H9 (cell line): ENCODE data around the gene PCSK2. TPM values are rescaled to one million over a fixed set of nuclear protein-coding genes. Genes with fewer than 3 reads are reported as not detected.

ENCODE experiments used
- DNase-seq: peaks from one replicate; pipeline ENCODE4 v3.0.0-alpha.2; 2017
- H2AFZ ChIP-seq: one replicate; pipeline ENCODE4 v1.6.1; 2013; ENCODE audit warnings: mild to moderate bottlenecking, low read length, control low read depth, moderate library complexity
- H2AK5ac ChIP-seq: 2 replicates; pipeline ENCODE4 v1.6.1; 2013; ENCODE audit warnings: low read length, control low read depth, mixed read lengths; ENCODE audit not compliant: insufficient read length
- H2BK120ac ChIP-seq: one replicate; pipeline ENCODE4 v1.6.1; 2013; ENCODE audit warnings: low read depth, mild to moderate bottlenecking, low read length, control low read depth, inconsistent platforms; ENCODE audit not compliant: poor library complexity, severe bottlenecking
- H2BK12ac ChIP-seq: 2 replicates; pipeline ENCODE4 v1.6.1; 2013; ENCODE audit warnings: low read length, control low read depth, mixed read lengths, low read depth; ENCODE audit not compliant: insufficient read length
- H2BK15ac ChIP-seq: 2 replicates; pipeline ENCODE4 v1.6.1; 2013; ENCODE audit warnings: low read depth, low read length, control low read depth
- H2BK20ac ChIP-seq: one replicate; pipeline ENCODE4 v1.6.1; 2013; ENCODE audit warnings: low read depth, mild to moderate bottlenecking, low read length, control low read depth, inconsistent platforms; ENCODE audit not compliant: poor library complexity, severe bottlenecking
- H2BK5ac ChIP-seq: 2 replicates; pipeline ENCODE4 v1.6.1; 2013; ENCODE audit warnings: low read length, control low read depth, mixed read lengths; ENCODE audit not compliant: insufficient read length
- H3K14ac ChIP-seq: 2 replicates; pipeline ENCODE4 v1.6.1; 2013; ENCODE audit warnings: low read length, control low read depth; ENCODE audit not compliant: insufficient read depth
- H3K18ac ChIP-seq: 2 replicates; pipeline ENCODE4 v1.6.1; 2013; ENCODE audit warnings: low read depth, mild to moderate bottlenecking, mixed read lengths, low read length, control low read depth; ENCODE audit not compliant: insufficient read length
- H3K23ac ChIP-seq: 2 replicates; pipeline ENCODE4 v1.6.1; 2013; ENCODE audit warnings: low read length, control low read depth, mixed read lengths, low read depth; ENCODE audit not compliant: insufficient read length
- H3K23me2 ChIP-seq: 2 replicates; pipeline ENCODE4 v1.6.1; 2013; ENCODE audit warnings: low read depth, mild to moderate bottlenecking, mixed read lengths, low read length, control low read depth; ENCODE audit not compliant: insufficient read length, poor library complexity, severe bottlenecking
- H3K27ac ChIP-seq: 2 replicates; pipeline ENCODE4 v1.5.1; 2013; ENCODE audit warnings: low read length, control low read depth, mixed read lengths, low read depth; ENCODE audit not compliant: insufficient read length
- H3K27me3 ChIP-seq: 2 replicates; pipeline ENCODE4 v1.6.1; 2013; ENCODE audit warnings: low read length, control low read depth, inconsistent platforms; ENCODE audit not compliant: insufficient read depth
- H3K4ac ChIP-seq: 2 replicates; pipeline ENCODE4 v1.6.1; 2013; ENCODE audit warnings: low read depth, mild to moderate bottlenecking, control low read depth, inconsistent platforms, low read length, moderate library complexity
- H3K4me1 ChIP-seq: 2 replicates; pipeline ENCODE4 v1.6.1; 2013; ENCODE audit warnings: low read length, control low read depth, inconsistent platforms; ENCODE audit not compliant: insufficient read depth
- H3K4me2 ChIP-seq: 2 replicates; pipeline ENCODE4 v1.6.1; 2013; ENCODE audit warnings: low read length, control low read depth, mixed read lengths; ENCODE audit not compliant: insufficient read length, insufficient read depth
- H3K56ac ChIP-seq: 2 replicates; pipeline ENCODE4 v1.6.1; 2013; ENCODE audit warnings: low read depth, mild to moderate bottlenecking, mixed read lengths, low read length, control low read depth; ENCODE audit not compliant: insufficient read length
- H3K79me1 ChIP-seq: 2 replicates; pipeline ENCODE4 v1.6.1; 2013; ENCODE audit warnings: low read depth, mild to moderate bottlenecking, moderate library complexity, low read length, control low read depth, inconsistent platforms; ENCODE audit not compliant: insufficient read depth, poor library complexity, severe bottlenecking
- H3K79me2 ChIP-seq: 2 replicates; pipeline ENCODE4 v1.6.1; 2013; ENCODE audit warnings: low read length, control low read depth, inconsistent platforms; ENCODE audit not compliant: insufficient read depth
- H3K9ac ChIP-seq: 2 replicates; pipeline ENCODE4 v1.6.1; 2013; ENCODE audit warnings: low read length, control low read depth, mixed read lengths; ENCODE audit not compliant: insufficient read length; ENCODE audit errors: extremely low read depth
- H3K9me3 ChIP-seq: one replicate; pipeline ENCODE4 v1.6.1; 2013; ENCODE audit warnings: low read depth, low read length, inconsistent platforms; ENCODE audit not compliant: control insufficient read depth
- H3T11ph ChIP-seq: one replicate; pipeline ENCODE4 v1.6.1; 2013; ENCODE audit warnings: mild to moderate bottlenecking, low read length, control low read depth, inconsistent platforms
- H4K20me1 ChIP-seq: one replicate; pipeline ENCODE4 v1.6.1; 2013; ENCODE audit not compliant: control insufficient read depth, insufficient read length, insufficient read depth
- H4K5ac ChIP-seq: 2 replicates; pipeline ENCODE4 v1.6.1; 2013; ENCODE audit warnings: low read depth, mild to moderate bottlenecking, mixed read lengths, low read length, control low read depth; ENCODE audit not compliant: insufficient read length
- H4K8ac ChIP-seq: replicated peaks from 2 replicates; pipeline ENCODE4 v1.6.1; 2013; ENCODE audit warnings: low read length, control low read depth, mixed read lengths, low read depth; ENCODE audit not compliant: insufficient read length
- H4K91ac ChIP-seq: 2 replicates; pipeline ENCODE4 v1.6.1; 2013; ENCODE audit warnings: low read depth, mild to moderate bottlenecking, moderate library complexity, mixed read lengths, low read length, control low read depth; ENCODE audit not compliant: insufficient read length
- H3K27ac Mint-ChIP-seq, 3 experiments: 2 replicates in 2 of 3; 3 replicates in 1 of 3; pipeline ENCODE4 v1.8.0; 2020 to 2021; ENCODE audit warnings: mixed read lengths in 3 of 3, mild to moderate bottlenecking in 1 of 3, moderate library complexity in 1 of 3
- H3K27me3 Mint-ChIP-seq: 2 replicates; pipeline ENCODE4 v1.8.0; 2021; ENCODE audit warnings: low read depth, mild to moderate bottlenecking, moderate library complexity, mixed read lengths
- H3K36me3 Mint-ChIP-seq, 3 experiments: 2 replicates in 2 of 3; 3 replicates in 1 of 3; pipeline ENCODE4 v1.8.0; 2020 to 2021; ENCODE audit warnings: low read depth in 3 of 3, mixed read lengths in 3 of 3; ENCODE audit not compliant: insufficient read depth in 1 of 3
- H3K4me1 Mint-ChIP-seq, 2 experiments: 2 replicates each; pipeline ENCODE4 v1.8.0; 2020; ENCODE audit warnings: mixed read lengths in 2 of 2
- H3K4me3 Mint-ChIP-seq, 2 experiments: 2 replicates in 1 of 2; 3 replicates in 1 of 2; pipeline ENCODE4 v1.8.0; 2020 to 2021; ENCODE audit warnings: mild to moderate bottlenecking in 2 of 2, mixed read lengths in 2 of 2, moderate library complexity in 1 of 2
- H3K9me3 Mint-ChIP-seq, 2 experiments: 2 replicates in 1 of 2; 3 replicates in 1 of 2; pipeline ENCODE4 v1.8.0; 2020; ENCODE audit warnings: mild to moderate bottlenecking in 2 of 2, mixed read lengths in 2 of 2, moderate library complexity in 1 of 2
- WGBS: extraction: QIAGEN DNeasy Blood & Tissue Kit; methylation state at CpG from one replicate; pipeline ENCODE4 v1.1.7; 2013; ENCODE audit warnings: missing lambda C conversion rate, low lambda C conversion rate, mixed read lengths; ENCODE audit not compliant: insufficient read length; ENCODE audit errors: extremely low coverage; 5-methylcytosine and 5-hydroxymethylcytosine counted together
- total RNA-seq: library from RNA; stranded (reverse); gene quantifications from 2 replicates; pipeline ENCODE4 v1.2.1, GENCODE V29; 2021
- TF ChIP-seq, protein P1 (sequence below): fragments of 200-600 bp; sonication (generic); conservative IDR thresholded peaks from 3 replicates; pipeline ENCODE4 v1.8.0; 2021; ENCODE audit warnings: antibody characterized with exemption, mild to moderate bottlenecking

PCSK2 gene
- total RNA-seq, 1 experiment from 2014 or later = 2.8 TPM

DNA sequence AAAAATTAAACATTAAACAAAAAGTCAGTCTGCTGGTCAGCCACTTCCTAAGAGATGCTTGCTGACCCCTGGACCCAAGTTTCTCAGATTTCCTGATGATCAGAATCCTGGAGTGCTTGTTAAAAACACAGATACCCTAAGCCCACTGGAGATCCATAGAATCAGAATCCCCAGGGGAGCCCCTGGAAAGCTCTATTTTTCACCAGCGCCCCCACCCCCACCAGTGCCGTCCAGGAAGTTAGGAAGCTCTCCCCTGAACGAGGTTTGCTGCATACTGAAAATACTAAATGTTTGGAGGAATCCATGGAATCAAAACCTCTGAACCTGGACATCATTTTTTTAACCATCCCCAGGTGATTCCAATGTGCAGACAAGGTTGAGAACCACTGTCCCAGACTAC lies 235.1 kb downstream of the PCSK2 start:
- Histone ChIP-seq H3K79me2 (no peaks in the 10 kb centered on the region), H3T11ph (no peak overlapping the region), H4K91ac (no peak overlapping the region), H2BK15ac (no peak overlapping the region), H2BK20ac (no peak overlapping the region), H3K9ac (no peak overlapping the region), H2AFZ (no peak overlapping the region), H3K4ac (no peak overlapping the region), H4K5ac (no peak overlapping the region), H3K27me3 (no peaks in the 10 kb centered on the region), H3K4me2 (no peak overlapping the region), H3K9me3 (no peaks in the 10 kb centered on the region), H2BK12ac (no peak overlapping the region), H3K18ac (no peak overlapping the region), H2BK5ac (no peak overlapping the region), H2BK120ac (no peak overlapping the region), H3K14ac (no peak overlapping the region), H3K23me2 (no peaks in the 10 kb centered on the region), H4K8ac (no peak overlapping the region), H4K20me1 (no peaks in the 10 kb centered on the region), H3K56ac (no peak overlapping the region), H3K27ac (no peak overlapping the region), H2AK5ac (no peak overlapping the region), H3K23ac (no peak overlapping the region), H3K79me1 (no peaks in the 10 kb centered on the region), H3K4me1 (no peaks in the 10 kb centered on the region)
- H3K27ac Mint-ChIP-seq = no peak overlapping the region
- H3K9me3 Mint-ChIP-seq = no peaks in the 10 kb centered on the region
- H3K4me3 Mint-ChIP-seq = no peak overlapping the region
- TF ChIP-seq, protein P1, sequence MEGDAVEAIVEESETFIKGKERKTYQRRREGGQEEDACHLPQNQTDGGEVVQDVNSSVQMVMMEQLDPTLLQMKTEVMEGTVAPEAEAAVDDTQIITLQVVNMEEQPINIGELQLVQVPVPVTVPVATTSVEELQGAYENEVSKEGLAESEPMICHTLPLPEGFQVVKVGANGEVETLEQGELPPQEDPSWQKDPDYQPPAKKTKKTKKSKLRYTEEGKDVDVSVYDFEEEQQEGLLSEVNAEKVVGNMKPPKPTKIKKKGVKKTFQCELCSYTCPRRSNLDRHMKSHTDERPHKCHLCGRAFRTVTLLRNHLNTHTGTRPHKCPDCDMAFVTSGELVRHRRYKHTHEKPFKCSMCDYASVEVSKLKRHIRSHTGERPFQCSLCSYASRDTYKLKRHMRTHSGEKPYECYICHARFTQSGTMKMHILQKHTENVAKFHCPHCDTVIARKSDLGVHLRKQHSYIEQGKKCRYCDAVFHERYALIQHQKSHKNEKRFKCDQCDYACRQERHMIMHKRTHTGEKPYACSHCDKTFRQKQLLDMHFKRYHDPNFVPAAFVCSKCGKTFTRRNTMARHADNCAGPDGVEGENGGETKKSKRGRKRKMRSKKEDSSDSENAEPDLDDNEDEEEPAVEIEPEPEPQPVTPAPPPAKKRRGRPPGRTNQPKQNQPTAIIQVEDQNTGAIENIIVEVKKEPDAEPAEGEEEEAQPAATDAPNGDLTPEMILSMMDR = no peak
- no peaks in the 10 kb centered on the region; the same call in 1 of the 2 replicates for H3K27me3 Mint-ChIP-seq
- no peak for DNase-seq
- H3K4me1 Mint-ChIP-seq = no peaks in the 10 kb centered on the region
- H3K36me3 Mint-ChIP-seq = no peaks in the 10 kb centered on the region
- no CpG with 5 or more reads among the region's 3 CpGs for WGBS
